Measurements from ENCODE around the gene KNDC1.
"Not testable (repeated sequence)": the region's sequence is repeated elsewhere in the genome, so short reads cannot be mapped to it uniquely, and the experiment has no call there.

Gene KNDC1

DNA sequence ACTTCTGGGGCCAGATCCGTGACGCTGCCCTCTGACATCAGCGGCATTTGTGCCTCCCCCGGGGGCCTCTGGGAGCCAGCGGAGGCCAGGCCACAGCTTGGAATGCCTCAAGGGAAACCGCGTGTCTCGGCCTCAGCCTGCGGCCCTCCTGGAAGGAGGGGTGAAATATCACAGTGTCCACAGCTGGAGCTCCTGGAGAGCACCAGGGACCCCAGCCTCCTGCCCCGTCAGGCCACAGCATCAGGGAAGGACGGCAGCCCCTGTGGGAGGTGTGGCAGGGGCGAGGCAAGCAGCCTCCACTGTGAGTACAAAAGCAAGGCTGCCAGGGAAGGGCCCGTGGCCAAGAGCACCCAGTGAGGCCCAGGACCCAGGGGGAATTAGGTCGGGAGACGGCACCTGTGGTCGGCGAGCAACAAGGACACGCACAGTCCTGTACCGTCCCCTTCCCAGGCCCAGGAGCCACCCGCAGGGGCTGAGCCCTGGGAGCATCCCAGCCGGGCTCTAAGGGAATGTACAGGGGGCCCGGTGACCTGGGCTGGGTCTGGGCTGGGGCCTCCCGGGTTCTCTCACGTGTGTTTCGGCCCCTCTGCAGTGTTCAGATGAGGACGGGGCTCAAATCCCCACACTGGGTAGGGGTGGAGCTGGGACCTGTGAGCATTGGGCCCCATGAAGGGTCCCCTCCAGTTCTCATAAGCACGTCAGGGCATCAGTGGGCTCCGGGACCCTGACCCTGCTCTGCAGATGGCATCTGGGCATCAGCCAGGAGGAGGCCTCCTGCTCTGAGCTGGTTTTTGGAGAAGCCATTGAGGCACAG, 18.7 kb upstream of the KNDC1 start:
- no peak for DNase-seq

DNA sequence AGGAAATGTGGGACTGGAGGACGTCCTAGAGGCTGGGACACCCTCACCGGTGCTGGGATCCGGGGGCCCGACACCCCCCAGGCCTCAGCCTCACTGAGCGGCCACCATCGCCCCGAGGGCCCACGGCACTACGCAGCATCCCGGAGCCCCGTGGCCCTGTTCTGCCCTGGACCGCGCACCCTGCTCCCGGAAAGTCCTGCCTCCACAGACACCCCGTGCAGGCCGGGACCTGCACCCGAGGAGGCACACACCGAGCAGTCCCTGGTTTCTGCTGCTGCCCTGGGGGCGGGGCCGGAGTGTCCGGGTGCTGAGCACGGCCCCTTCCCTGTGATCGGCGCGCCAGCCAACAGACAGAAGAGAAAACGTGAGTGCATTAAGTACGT, 18.1 kb upstream of the KNDC1 start:
- DNase-seq, result no peak

DNA sequence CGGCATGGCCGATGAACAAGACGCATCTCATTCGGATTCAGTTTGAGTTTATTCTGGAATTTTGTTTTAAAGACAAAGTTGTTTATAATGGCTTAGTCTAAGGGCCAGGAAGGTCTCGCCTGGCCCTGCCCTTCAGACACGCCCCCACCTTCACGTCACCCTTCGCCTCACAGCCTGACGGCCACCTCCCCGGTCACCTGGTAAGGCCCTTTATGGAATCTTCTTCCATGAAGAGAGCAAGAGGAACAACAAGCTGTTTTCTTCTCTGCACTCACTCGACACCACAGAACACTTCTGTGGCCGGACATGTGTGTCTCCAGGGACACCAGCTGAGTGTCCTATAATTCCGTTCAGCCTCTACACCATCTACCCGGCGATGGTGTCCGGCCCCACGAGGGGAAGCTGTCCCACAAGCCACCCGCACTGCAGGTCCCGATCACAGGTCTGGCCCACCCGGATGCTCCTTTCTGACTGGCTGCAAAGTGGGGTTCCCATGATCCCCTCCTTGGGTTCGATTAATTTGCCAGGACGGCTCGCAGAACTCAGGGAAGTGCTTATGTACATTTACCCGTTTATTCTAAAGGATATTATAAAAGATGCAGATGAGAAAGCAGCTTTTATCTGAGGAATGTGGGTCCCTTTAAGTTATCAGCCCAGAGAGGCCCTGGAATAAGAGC, 17.4 kb upstream of the KNDC1 start:
- DNase-seq, result no peak

DNA sequence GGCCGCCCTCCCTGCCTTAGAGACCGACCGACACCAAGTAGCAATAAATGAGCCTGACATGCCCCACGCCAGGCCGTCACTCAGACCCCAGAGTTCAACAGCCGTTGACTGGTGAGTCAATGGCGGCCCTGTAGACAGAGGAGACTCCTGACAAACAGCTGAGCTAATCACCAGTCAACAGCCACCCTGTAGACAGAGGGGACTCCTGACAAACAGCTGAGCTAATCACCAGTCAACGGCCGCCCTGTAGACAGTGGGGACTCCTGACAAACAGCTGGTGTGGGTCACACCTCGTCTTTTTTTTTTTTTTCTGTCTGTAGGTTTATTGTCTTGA, 16.9 kb upstream of the KNDC1 start:
- DNase-seq, result no peak

DNA sequence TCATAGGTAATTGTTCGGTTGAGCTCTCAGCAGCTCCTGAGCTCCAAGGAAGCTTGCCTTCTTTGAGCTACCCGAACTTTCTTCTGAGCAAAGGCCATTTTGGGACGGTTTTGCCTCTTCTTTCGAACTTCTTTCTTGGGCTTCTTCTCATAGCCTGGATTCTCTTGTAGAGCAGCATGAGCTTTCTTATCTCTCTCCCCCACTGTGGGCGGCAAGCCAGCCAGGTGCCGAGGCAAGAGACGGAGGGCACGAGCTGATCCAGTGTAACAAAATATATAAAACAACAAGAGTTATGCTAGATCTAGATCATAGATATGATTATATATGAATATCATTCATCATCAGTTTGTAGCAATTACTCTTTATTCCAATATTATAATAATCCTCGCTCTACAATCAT, 16.5 kb upstream of the KNDC1 start:
- no peak for DNase-seq

DNA sequence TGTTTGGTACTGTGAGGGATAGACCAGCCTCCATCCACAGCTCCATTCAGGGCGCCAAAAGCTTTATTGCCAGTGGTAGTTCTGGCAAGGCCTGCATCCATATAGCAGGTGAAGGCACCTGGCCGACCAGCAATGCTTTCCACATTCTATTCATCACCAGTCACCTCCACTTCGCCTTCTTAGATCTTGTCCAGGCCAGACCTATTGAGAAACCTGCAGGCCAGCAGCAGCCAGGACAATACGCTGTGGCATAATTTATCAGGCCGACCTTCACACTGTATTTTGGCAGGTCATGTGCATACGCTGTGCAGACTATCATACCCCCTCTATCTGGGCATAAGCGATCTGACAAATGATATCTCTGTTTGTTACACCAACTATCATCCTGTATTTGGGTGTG, 15.2 kb upstream of the KNDC1 start:
- DNase-seq, result no peak

DNA sequence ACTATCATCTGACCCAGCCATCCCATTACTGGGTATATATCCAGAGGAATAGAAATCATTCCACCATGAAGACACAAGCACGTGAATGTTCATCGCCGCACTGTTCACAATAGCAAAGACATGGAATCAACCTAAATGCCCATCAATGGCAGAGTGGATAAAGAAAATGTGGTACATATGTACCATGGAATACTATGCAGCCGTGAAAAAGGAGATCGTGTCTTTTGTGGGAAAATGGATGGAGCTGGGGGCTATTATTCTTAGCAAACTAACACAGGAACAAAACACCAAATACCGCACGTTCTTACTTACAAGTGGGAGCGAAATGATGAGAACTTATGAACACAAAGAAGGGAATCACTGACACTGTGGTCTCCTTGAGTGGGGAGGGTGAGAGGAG, 9.8 kb upstream of the KNDC1 start:
- DNase-seq, result no peak

DNA sequence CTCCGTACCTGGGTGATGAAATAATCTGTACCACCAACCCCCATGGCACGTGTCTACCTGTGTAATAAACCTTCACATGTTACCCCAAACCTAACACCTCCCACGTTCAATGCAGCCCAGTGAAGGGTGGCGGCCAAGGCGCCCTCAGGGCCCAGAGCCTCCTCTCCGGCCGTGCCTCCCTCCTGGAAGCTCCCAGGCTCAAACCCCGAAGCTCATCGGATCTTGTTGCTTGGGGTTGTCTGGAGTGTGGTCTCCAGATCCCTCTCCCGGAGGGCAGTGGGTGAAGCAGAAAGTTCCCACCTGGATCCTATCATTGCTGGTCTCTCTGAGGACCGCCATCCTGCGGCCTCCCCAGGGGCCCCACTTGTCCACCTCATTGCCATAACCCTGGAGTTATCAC, 9.4 kb upstream of the KNDC1 start:
- no peak for DNase-seq

DNA sequence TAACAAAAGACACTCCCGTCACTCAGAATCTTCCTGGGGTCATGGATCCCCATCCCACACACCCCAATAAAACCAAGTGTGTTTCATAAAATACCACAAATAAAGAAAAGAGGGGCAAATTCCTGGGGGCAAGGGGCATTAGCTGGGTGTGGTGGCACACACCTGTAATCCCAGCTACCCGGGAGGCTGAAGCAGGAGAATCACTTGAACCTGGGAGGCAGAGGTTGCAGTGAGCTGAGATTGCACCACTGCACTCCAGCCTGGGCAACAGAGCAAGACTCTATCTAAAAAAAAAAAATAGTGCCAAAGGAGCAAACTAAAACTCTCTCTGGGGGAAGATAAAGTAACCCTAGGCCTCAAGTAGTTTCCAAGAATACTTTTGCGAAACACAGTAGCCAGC, 8.9 kb upstream of the KNDC1 start:
- not testable (repeated sequence) for DNase-seq

DNA sequence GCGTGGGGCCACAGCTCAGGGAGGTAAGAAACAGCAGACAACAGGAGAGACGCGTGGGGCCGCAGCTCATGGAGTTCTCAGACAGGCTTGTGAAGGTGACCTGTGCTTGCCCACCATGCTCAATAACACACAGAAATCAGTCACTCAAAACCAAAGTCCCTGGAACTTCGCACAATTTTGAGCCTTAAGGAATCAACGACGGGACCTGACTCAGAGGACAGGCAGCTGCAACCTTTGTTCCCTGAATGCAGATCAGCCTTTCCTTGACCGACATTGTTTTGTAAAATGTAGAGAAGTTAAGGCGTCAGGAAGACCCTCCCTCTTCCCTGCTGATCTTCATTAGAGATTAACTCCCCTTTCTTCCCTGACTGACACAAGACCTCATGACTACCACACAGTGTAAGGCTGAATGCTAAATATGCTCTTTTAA, 8.5 kb upstream of the KNDC1 start:
- DNase-seq, result no peak

DNA sequence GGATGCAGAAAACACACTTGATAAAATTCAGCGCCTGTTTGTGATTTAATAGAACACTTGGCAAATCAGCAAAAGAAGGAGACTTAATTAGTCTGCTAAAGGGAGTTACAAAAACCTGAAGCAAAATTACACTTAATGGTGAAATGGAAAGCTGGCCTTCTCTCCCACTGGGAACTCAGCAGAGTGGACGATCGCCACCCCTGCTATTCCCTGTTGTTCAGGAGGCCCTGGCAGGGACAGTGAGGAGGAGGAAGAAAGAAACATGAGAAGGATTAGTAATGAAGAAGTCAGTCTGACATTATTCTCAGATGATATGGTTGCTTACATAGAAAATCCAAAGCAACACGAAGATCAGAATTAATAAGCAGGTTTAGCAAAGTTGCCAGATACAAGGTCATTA, 5.6 kb upstream of the KNDC1 start:
- no peak for DNase-seq

DNA sequence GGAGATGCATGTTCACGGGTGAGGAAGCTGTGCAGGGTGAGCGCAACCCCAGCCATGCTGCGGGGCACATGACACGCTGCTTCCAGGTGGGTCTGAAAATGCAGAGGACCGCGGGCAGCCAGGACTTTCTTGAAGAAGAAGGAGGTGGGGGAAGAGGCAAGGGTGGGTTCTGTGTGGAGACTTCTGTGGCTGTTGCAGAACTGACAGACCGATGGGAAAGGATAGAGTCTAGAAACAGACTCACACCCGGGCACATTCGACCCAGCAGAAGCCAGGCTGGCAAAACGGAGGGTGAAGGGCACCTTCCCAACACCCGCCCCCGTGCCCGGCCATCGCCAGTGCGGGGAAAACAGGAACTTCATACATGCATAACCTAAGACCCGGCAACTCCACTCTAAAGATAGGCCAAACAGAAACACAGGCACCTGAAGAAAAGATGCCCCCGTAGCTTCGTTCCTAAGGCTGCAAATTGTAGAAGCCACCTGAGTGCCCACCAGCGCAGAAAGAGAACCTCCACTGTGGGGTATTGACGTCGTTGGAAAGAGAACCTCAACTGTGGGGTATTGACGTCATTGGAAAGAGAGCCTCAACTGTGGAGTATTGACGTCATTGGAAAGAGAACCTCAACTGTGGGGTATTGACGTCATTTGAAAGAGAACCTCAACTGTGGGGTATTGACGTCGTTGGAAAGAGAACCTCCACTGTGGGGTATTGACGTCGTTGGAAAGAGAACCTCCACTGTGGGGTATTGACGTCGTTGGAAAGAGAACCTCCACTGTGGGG, 4.8 kb upstream of the KNDC1 start:
- DNase-seq, result no peak

DNA sequence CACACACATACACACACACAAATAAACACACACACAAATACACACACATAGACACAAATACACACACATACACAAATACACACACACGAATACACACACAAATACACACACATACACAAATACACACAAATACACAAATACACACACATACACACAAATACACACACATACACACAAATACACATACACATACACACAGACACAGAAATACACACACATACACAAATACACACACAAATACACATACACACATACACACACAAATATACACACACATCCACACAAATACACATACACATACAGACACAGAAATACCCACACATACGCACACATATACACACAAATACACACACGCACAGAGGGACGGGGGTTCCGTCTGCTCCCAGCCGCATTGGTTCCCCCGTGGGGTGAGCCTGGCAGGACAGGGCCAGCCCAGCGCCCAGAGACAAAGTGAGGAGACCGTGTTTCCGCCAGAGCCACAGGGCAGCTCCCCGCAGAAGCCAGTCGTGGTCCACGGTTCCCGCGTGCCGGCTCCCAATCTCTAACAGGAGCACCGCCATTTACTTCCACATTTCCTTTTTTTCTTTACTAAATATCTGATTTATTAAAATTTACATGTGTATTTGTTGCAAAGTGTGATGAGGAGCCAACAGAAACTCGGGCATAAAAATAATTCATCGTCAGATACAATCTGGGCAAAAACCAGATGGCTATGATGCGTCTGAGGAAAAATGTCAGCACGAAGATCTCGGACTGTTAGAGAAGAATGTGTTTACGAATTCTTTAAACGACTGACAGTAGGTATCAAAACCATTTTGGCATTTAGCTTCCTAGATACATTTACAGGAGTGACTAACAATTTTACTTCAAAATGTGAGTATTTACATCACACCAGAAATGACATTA, 3.1 kb upstream of the KNDC1 start:
- no peak for DNase-seq

DNA sequence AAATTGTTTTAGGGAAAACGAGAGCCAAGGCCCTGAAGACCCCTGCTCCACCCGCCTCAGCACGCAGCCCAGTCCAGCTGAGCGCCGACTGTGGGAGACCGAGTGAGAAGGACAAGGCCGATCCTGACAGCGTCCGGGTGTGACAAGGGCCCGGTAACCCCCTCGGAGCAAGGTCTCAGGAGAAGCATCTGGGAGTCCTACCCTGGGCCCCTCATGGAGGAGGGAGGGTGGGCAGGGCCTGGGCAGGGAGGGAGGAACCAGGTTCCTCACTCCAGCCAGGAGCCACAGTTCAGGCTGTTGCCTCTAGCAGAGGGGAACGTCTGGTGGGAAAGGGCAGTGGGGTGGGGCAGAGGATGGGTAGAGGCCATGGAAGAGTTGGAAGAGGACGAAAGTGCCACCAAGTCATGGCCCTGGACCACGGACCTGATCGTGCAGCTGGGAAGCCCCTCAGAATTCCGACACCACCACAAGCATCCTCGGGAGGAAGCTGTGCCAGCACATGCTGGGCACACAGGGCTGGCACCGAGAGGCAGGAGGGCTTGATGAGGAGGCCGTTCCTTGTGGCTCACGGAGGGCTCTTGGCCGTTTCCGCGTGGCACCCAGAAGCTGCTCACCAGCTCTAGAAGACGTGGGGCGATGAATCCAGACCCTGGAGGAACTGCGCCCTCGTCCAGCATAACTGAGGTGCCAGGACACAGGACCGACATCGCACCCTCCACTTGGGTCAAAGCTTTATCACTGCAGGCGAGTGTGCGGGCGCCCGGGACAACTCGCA, 2.2 kb upstream of the KNDC1 start:
- no peak for DNase-seq

DNA sequence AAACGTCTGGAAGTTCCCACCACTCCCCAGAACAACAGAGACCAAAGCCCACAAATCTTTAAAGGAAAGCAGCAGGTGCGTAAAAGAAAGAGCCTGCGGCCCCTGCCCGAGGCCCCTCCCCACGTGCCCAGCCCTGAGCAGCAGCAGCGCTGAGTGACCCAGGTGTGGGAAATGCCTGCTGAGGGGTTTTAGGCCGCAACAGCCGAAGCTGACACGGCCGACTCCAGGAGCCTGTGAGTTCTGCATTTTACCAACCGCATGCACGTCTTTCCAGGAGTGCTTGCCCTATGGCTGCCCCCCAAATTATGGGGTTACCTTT, 1.6 kb upstream of the KNDC1 start:
- DNase-seq, result no peak

DNA sequence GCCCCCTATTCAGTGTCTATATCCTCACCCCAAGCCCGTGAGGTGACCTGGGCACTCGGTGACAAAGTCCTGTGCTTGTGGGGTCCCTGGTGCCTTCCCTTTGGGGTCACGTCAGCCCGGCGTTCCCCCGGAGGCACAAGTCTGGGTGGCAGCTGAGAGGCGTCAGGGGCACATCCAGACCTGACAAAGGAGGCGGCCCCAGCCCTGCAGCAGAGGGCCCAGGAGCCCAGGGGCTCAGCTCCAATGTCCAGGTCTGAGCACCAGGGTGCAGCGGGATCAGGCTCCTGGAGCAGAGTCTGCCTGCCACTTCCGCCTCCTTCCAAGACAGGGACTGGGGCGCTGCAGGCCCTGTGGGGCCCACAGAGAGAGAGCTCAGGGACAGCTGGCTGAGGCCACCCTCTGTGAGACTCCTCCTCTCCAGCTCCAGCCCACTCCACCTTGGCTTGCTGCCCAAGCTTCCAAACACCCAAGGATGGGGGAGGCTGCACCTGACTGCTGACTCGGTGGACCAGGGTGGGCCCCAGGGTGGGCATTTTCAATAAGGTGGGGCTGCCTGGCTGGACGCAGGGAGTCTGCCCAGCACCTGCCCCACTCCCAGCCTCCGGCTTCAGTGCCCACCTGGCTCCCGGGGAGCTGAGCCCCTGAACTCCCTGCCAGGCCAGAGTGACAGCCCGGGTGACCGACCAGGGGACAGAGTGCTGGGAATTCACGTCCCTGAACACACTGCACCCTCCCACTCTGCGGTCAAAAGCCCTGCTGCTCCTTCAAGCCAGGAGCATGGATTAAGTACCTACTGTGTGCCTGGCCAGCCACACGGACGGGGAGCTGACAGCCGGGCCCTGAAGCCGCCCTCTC, 1.0 kb upstream of the KNDC1 start:
- peak in 5 of 51 donors; percentile 9 to 49 (median 27) for DNase-seq

DNA sequence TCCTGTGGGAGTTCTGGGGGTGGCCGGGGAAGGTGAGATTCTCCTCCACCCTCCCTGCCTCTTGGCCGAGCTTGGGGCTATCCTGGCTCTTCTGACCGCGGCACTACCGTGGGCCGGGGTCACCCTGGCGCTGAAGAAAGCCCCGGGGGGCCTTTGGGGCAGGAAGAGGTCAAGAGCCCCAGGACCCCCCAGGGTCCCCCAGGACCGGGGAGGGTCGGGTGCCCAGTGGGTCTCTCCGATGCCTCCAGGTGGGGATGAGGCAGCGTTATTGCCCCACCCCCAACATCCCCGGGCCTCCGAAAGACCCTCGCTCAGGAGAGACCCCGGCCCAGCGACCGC, 439 bp upstream of the KNDC1 start:
- no peak for DNase-seq

DNA sequence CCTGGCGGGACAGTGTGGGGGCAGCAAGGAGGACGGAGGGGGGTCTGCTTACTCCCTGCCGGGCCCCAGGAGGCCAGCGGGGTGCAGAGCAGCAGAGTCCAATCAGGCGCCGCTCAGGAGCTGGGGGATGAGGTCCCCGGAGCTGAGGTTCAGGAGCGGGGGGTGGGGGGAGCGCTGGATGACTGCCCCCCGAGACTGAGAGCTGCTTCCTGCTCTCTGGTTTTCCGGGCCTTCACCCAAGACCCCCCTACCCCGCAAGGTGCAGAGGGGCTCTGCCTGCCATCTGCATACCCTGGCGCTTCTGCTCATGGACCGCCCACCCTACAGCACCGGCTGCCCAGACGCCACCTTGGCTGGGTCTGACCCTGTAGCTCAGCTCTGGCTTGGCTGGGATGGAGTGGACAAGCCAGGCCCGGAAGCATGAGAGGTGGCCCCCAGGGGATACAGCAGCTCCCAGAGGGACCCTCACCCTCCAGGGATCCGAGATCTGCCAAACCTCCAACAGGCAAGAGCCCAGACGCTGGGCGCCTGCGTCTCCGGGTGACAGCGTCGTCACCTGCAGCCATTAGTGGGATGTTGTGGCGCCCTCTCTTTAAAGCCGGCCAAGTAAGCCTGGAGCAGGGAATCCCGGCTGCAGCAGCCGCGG, 930 bp downstream of the KNDC1 start:
- peak in 3 of 51 donors; percentile 12 to 51 (median 44) for DNase-seq

DNA sequence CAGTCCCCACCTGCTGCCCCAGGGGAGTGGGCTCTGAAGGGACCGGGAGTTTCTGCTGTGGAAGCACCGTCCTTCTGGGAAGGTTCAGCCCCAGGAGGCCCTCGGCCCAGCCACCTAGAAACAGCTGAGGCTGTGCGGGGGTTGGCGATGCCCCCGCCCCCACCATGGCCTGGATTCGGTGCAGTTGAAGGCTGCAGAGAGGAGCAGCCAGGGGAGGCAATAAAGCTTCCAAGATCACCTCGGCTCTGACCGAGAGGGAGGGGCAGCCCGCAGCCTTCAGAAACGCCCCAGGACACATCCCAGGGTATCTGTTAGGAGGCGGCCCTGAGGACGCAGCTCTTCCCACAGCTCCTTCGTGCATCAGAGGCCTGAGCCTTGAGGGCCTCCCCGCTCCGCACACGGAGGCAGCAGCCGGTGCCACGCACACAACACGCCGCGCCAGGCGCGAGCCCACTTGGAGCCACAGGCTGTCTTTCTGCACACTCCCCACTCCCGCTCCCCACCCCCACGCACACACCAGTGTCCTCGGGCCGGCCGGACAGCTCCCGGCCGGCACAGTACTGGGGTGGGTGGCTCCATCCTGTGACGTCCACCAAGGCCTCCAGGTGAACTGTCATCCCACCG, 1.6 kb downstream of the KNDC1 start:
- DNase-seq, result peak in 1 of 51 donors; percentile 51

Data from hypothalamus (tissue), 51 donors.